Gastrocnemius medialis (tissue), 4 donors: Measurements from ENCODE around the gene ADGRG1. TPM values are rescaled to one million over a fixed set of nuclear protein-coding genes. Genes with fewer than 3 reads are reported as not detected.

Experiments used
- ATAC-seq, 2 donors: fragments of 150-250 bp; one replicate each; pipeline ENCODE4 v1.9.1; 2016
- DNase-seq, 2 donors: peaks; one replicate each; pipeline ENCODE4 v3.0.0-alpha.2; 2019
- H3K27ac ChIP-seq, 4 donors: fragments of 200-600 bp; sonication (generic); 1 replicate in 1 of 4; 2 replicates in 3 of 4; pipeline ENCODE4 v1.5.1; 2016 to 2018; ENCODE audit warnings: mild to moderate bottlenecking in 2 of 4, moderate library complexity in 1 of 4
- H3K27me3 ChIP-seq, 3 donors: fragments of 200-600 bp; sonication (generic) in 2 of 3; 1 replicate in 1 of 3; 2 replicates in 2 of 3; pipeline versions ENCODE4 v1.5.1 to v1.6.0; 2016 to 2019; ENCODE audit warnings: mild to moderate bottlenecking in 1 of 3, moderate library complexity in 1 of 3
- H3K36me3 ChIP-seq, 2 donors: fragments of 200-600 bp; sonication (generic) in 1 of 2; one replicate each; pipeline ENCODE4 v1.5.1; 2017 to 2018
- H3K4me1 ChIP-seq, 2 donors: fragments of 200-600 bp; sonication (generic) in 1 of 2; one replicate each; pipeline ENCODE4 v1.5.1; 2016 to 2017; ENCODE audit warnings: mild to moderate bottlenecking in 2 of 2
- H3K4me3 ChIP-seq, 4 donors: fragments of 200-600 bp; sonication (generic) in 3 of 4; 1 replicate in 1 of 4; 2 replicates in 3 of 4; pipeline ENCODE4 v1.5.1; 2016 to 2019; ENCODE audit warnings: mild to moderate bottlenecking in 2 of 4
- H3K9me3 ChIP-seq, 3 donors: fragments of 200-600 bp; sonication (generic) in 2 of 3; 1 replicate in 1 of 3; 2 replicates in 2 of 3; pipeline ENCODE4 v1.5.1; 2016 to 2019
- POLR2A ChIP-seq, 2 donors: fragments of 450-650 bp; IDR thresholded peaks; one replicate each; pipeline ENCODE4 v1.6.1; 2017; ENCODE audit warnings: antibody characterized with exemption in 2 of 2, mild to moderate bottlenecking in 2 of 2, moderate library complexity in 2 of 2
- in situ Hi-C, 4 donors: fragments of 200-750 bp; cut with MboI; loops; one replicate each; pipeline versions ENCODE4 v1.15.0 to v1.8.0; 2017; ENCODE audit warnings: low sequenced_read_pairs in 4 of 4
- intact Hi-C: fragments of 100-400 bp; cut with DNase I; formaldehyde crosslinking; loops from one replicate; pipeline ENCODE4 v1.15.1; 2023; ENCODE audit warnings: low total_unique reads
- total RNA-seq, 4 donors: library from RNA; depleted of rRNA; stranded (reverse); fragments of >200 nt; gene quantifications; one replicate each; pipeline versions ENCODE4 v1.1.0 to v1.2.3, GENCODE V29; 2016
- TF ChIP-seq, protein P1 (sequence below), 5 experiments: fragments of 450-650 bp in 3 of 5; fragments of 200-600 bp in 2 of 5; sonication (generic) in 2 of 5; IDR thresholded peaks in 4 of 5; conservative IDR thresholded peaks in 1 of 5; 1 replicate in 4 of 5; 2 replicates in 1 of 5; pipeline ENCODE4 v1.5.1; 2016 to 2019; ENCODE audit warnings: antibody characterized with exemption in 5 of 5, mild to moderate bottlenecking in 3 of 5, moderate library complexity in 3 of 5

Gene ADGRG1
- total RNA-seq, 4 donors from 2014 or later, result 9.8 to 14.6 (median 13.3) TPM

DNA sequence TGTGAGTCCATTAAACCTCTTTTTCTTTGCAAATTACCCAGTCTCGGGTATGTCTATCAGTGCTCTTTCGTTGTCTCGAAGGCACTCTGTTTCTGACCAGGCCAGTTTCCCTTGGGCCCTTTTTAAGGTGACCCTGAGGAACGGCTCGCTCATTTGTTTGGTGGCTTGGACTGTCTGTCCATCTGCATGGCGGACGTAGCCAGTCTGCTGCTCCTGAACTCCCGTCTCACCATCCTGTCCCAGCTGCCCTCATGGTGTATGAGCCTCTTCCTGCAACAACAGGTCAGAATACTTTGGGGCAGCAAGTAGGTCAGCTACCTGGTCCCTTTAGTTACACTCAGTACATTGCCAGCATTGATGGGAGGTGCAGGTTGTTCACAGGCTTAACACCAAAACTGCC lies 85.2 kb downstream of the ADGRG1 start:
- Histone ChIP-seq H3K27ac (no peak overlapping the region), H3K27me3 (no peaks in the 10 kb centered on the region), H3K4me1 (no peaks in the 10 kb centered on the region), H3K4me3 (no peak overlapping the region), H3K36me3 (no peaks in the 10 kb centered on the region), H3K9me3 (no peaks in the 10 kb centered on the region)
- no peak for DNase-seq
- TF ChIP-seq, protein P1, sequence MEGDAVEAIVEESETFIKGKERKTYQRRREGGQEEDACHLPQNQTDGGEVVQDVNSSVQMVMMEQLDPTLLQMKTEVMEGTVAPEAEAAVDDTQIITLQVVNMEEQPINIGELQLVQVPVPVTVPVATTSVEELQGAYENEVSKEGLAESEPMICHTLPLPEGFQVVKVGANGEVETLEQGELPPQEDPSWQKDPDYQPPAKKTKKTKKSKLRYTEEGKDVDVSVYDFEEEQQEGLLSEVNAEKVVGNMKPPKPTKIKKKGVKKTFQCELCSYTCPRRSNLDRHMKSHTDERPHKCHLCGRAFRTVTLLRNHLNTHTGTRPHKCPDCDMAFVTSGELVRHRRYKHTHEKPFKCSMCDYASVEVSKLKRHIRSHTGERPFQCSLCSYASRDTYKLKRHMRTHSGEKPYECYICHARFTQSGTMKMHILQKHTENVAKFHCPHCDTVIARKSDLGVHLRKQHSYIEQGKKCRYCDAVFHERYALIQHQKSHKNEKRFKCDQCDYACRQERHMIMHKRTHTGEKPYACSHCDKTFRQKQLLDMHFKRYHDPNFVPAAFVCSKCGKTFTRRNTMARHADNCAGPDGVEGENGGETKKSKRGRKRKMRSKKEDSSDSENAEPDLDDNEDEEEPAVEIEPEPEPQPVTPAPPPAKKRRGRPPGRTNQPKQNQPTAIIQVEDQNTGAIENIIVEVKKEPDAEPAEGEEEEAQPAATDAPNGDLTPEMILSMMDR (IDR thresholded peaks at IDR 0.05 in 4 of 5, conservative IDR thresholded peaks at IDR 0.05 in 1 of 5), result no peak
- TF ChIP-seq POLR2A (IDR thresholded peaks at IDR 0.05), result no peak
- in situ Hi-C loops (no loop called here), intact Hi-C loops (no loop called here)
- ATAC-seq, result no peak

DNA sequence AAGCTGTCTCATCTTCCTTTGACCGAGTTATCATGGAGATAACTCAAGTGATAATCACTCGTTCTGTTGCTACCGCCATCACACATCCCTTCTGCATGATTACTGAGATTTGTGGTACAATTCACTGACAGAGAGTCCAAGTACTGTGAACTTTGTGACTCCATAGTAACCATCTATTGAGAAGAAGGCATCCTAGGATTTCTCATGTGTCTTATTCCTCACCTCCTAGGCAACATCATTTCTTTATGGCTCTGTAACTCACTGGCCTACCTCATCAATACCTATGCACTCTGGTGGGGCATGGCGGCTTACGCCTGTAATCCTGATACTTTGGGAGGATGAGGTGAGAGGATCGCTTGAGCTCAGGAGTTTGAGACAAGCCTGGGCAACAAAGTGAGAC lies 85.6 kb downstream of the ADGRG1 start:
- Histone ChIP-seq H3K4me1 (no peaks in the 10 kb centered on the region), H3K36me3 (no peaks in the 10 kb centered on the region), H3K27ac (no peak overlapping the region), H3K4me3 (no peak overlapping the region), H3K27me3 (no peaks in the 10 kb centered on the region), H3K9me3 (no peaks in the 10 kb centered on the region)
- no peak for DNase-seq
- TF ChIP-seq, protein P1 (IDR thresholded peaks at IDR 0.05 in 4 of 5, conservative IDR thresholded peaks at IDR 0.05 in 1 of 5), result no peak
- TF ChIP-seq POLR2A (IDR thresholded peaks at IDR 0.05), result no peak
- ATAC-seq, result no peak
- intact Hi-C loops (no loop called here), in situ Hi-C loops (no loop called here)

Other genes with a start within 250 kb of the ADGRG1 start
- not detected for gene CCL17, start 223.9 kb upstream of the ADGRG1 start, total RNA-seq
- gene CIAPIN1, start 181.2 kb upstream of the ADGRG1 start, total RNA-seq, result 10 to 100 TPM; 31.0 to 38.8 (median 37.9) TPM
- 100 to 1,000 TPM; 107 to 171 (median 135) TPM for gene COQ9, start 181.2 kb upstream of the ADGRG1 start, total RNA-seq
- gene POLR2C, start 166.0 kb upstream of the ADGRG1 start, total RNA-seq, result 100 to 1,000 TPM in 3 of 4 donors, 10 to 100 TPM in 1; 97.2 to 162 (median 134) TPM
- 1 to 10 TPM; 2.2 to 3.6 (median 2.9) TPM for gene DOK4, start 142.1 kb upstream of the ADGRG1 start, total RNA-seq
- 1 to 10 TPM; 1.2 to 9.3 (median 3.4) TPM for gene CCDC102A, start 92.1 kb upstream of the ADGRG1 start, total RNA-seq
- gene ADGRG5, start 86.0 kb upstream of the ADGRG1 start, total RNA-seq, result not detected
- gene ADGRG3, start 39.7 kb downstream of the ADGRG1 start, total RNA-seq, result under 1 TPM in 1 of 4 donors, not detected in 3; 0.71 TPM
- not detected for gene DRC7, start 66.2 kb downstream of the ADGRG1 start, total RNA-seq
- 10 to 100 TPM; 10.7 to 18.0 (median 14.2) TPM for gene KATNB1, start 107.1 kb downstream of the ADGRG1 start, total RNA-seq
- gene KIFC3, start 173.9 kb downstream of the ADGRG1 start, total RNA-seq, result 10 to 100 TPM in 1 of 4 donors, 1 to 10 TPM in 3; 2.1 to 12.0 (median 3.2) TPM